Keratinocyte (primary cell): ENCODE measurements around the gene MAP4K3.

Experiments
- EZH2 ChIP-seq: IDR thresholded peaks from one replicate; pipeline ENCODE4 v1.6.1; 2012; ENCODE audit warnings: inconsistent platforms, mild to moderate bottlenecking, low read length, moderate library complexity
- TF ChIP-seq, protein P1 (sequence below), 3 experiments: IDR thresholded peaks in 1 of 3; conservative IDR thresholded peaks in 1 of 3; optimal IDR thresholded peaks in 1 of 3; 2 replicates in 2 of 3; 3 replicates in 1 of 3; pipeline versions ENCODE3 to v1.5.1; 2011; ENCODE audit warnings: low read length in 3 of 3, mild to moderate bottlenecking in 3 of 3, moderate library complexity in 2 of 3, control low read depth in 1 of 3, inconsistent platforms in 1 of 3; ENCODE audit not compliant: insufficient read depth in 2 of 3; ENCODE audit errors: extremely low read depth in 1 of 3

DNA sequence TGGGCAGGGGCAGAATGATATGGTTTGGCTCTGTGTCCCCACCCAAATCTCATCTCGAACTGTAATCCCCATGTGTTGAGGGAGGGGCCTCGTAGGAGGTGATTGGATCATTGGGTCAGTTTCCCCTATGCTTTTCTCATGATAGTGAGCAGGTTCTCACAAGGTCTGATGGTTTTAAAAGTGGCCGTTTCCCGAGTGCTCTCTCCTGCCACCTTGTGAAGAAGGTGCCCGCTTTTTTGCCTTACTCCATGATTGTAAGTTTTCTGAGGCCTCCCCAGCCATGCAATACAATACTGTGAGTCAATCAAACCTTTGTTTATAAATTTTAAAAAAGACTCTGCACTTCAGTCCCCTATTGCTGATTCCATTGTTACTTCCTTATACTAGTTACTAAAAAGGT is 110.4 kb downstream of the MAP4K3 start:
- TF ChIP-seq, protein P1, sequence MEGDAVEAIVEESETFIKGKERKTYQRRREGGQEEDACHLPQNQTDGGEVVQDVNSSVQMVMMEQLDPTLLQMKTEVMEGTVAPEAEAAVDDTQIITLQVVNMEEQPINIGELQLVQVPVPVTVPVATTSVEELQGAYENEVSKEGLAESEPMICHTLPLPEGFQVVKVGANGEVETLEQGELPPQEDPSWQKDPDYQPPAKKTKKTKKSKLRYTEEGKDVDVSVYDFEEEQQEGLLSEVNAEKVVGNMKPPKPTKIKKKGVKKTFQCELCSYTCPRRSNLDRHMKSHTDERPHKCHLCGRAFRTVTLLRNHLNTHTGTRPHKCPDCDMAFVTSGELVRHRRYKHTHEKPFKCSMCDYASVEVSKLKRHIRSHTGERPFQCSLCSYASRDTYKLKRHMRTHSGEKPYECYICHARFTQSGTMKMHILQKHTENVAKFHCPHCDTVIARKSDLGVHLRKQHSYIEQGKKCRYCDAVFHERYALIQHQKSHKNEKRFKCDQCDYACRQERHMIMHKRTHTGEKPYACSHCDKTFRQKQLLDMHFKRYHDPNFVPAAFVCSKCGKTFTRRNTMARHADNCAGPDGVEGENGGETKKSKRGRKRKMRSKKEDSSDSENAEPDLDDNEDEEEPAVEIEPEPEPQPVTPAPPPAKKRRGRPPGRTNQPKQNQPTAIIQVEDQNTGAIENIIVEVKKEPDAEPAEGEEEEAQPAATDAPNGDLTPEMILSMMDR (optimal IDR thresholded peaks at IDR 0.05 in 1 of 3, IDR thresholded peaks at IDR 0.05 in 1 of 3, conservative IDR thresholded peaks at IDR 0.05 in 1 of 3; ENCODE audit: extremely low read depth in 1 of 3, insufficient read depth in 2 of 3, low read length in 3 of 3), result no peak
- no peak for TF ChIP-seq EZH2
